ENCODE data around the gene DBNDD2. TPM values are rescaled to one million over a fixed set of nuclear protein-coding genes. Genes with fewer than 3 reads are reported as not detected.

Gene DBNDD2
- total RNA-seq, 1 experiment from 2014 or later: 16.8 TPM

DNA sequence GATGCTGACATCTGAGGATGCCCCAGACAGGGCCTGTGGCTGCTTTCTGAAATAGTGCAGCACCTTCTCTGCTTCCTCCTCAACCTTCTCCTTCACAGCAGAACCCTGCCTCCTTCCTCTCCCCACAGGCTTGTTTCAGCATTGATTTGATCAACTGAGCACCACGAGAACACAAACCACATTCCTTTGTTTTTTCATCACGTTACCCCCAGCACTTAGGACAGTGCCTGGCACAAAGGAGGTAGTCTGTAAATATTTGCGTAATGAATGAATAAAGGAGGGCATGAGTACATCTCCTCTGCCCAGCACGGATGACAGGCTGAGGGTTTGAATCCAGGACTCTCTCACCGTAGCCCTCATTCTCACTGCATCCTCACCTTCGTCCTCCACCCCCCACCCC lies 40.2 kb downstream of the DBNDD2 start:
- no peak for DNase-seq (ENCODE audit: low read depth)

DNA sequence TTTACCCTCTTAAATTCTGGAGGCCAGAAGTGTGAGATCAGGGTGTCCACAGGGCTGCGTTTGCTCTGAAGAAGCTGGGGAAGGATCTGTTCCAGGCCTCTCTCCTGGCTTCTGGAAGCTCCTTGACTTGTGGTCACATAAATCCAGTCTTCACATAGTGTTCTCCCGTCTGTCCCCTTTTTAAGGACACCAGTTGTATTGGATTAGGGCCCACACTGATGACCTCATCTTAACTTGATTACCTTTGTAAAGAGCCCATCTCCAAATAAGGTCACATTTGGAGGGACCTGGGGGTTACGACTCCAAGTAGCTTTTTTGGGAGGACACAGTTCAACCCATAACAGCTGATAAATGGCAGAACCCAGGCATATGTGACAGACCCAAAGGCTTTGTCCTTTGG lies 41.4 kb downstream of the DBNDD2 start:
- no peak for DNase-seq (ENCODE audit: low read depth)

DNA sequence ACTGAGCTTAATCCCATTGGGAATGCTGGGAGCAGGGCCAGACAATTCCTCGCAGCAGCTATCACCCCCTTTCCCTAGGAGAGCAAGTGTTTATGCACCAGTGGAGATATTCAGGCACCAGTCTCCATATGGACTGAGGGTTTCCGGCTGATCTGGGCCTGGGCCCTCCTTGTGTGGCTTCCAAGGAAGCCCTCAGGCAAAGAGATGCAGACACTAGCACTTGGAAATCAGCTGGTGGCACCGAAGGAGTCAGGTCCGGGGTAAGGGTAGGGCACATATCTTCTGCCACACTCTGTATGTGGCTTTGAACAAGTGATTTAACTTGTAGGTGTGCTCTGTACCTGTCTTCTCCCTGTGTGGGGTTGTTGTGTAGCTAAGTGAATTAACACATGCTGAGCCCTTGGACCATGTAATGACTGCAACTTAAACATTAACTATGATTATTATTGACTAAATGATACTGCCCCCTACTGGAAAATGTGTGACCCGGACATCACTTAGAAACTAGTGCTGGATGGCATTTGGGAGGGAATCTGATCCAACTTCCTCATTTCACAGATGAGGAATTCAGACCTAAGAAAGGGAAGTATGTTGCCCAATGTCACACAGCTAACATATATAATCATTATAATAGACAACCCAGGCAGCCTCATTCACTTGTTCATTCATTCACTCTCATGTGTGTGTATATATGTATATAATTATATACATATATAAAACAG lies 42.2 kb downstream of the DBNDD2 start:
- peak; percentile 48 for DNase-seq (ENCODE audit: low read depth)

DNA sequence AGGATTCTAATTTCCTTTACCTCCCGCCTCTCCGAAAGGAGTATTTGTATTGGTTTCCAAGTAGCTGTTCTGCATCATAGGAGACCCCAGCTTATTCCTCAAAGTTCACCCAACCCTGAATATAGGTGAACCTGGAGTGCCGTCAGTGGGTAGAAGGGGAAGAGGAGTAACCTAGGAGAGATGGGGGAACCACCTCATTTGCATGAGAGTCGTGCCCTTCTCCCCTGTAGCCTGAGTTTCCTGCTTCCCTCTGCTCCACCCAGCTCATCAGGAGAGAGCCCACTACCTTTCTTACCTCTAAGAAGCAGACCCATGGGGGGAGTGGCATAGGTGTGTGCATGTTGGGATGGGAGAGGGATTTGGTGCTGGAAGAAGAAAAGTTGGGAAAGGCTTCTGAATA lies 44.1 kb downstream of the DBNDD2 start:
- no peak for DNase-seq (ENCODE audit: low read depth)

DNA sequence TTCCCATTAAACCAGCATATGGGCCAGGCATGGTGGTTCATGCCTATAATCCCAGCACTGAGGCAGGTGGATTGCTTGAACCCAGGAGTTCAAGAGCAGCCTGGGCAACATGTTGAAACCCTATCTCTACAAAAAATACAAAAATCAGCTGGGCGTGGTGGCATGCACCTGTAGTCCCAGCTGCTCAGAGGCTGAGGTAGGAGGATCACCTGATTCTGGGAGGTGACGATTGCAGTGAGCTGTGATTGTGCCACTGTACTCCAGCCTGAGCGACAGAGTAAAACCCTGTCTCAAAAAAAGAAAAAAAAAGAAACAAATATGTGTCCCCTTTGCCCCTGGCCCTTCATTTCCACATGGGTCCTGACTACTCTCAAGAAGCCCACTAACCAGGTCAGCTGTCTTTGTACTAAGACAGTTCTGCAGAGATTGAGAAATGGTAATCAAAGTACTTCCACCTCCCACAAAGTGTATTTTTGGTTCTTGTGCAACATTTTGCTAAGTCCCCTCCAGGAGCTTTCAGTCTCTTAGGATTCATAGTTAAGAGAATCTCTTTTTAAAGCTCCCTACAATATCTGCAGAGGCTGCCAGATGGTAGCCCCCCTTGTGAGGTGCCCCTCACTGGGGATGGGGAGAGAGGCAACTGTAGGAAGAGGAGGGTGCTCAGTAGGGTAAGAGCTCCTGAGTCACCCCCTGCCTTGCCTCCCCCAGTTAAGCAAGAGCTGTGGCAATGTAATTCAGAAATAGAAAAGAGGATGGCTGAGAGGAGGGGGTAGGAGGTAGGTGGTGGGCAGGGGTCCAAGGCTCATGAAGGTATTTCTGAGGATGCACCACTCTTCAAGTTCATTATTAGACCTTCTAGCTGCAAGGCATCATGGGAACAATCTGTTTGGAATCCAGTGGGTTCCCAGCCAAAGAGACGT lies 44.9 kb downstream of the DBNDD2 start:
- DNase-seq (ENCODE audit: low read depth): no peak

DNA sequence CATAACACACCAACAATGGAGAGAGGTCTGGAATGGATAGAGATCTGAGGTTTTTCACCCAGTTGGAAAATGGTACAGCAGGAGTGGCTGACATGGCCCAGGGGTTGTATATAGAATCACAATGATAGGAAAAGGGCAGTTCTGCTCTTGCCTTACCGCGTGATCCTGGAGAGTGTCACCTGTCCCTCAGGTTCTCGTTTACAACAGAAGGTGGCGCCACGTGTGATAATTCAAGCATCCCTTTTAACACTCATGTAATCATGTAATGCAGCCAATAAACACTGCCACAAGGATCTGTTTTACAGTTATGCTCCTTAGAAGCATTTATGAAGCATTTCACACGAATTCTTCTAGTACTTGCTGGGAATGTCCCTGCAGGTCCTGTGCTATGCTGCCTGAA lies 48.5 kb downstream of the DBNDD2 start:
- peak; percentile 11 for DNase-seq (ENCODE audit: low read depth)

DNA sequence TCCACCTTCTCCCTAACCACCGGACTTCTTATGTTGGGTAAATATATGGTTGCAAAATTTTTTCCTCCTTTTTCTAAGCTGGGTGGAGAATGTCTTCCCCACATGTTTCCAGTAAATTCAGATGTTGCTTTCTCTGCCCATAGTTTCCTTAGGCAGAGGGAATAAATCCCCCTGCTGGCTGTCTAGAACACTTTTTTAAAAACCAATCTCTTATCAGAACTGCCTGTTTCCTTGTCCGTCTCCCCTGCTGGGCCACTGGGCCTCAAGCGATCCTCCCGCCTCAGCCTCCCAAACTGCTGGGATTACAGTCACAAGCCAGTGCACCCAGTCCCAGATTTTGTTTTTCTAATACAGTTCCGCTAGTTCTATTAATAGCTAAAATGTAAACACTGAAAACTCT lies 51.5 kb downstream of the DBNDD2 start:
- DNase-seq (ENCODE audit: low read depth): no peak

Small RNA genes lying within 50 kb of the gene (small RNA-seq; reads per million reads assigned to genes)
- not detected for gene MIR6812

Other genes starting within 250 kb of the DBNDD2 start
- gene PI3, start 233.4 kb upstream of the DBNDD2 start, total RNA-seq (2014; rRNA removed; shearing (Covaris generic)): not detected in 2 replicates
- gene SEMG1, start 201.3 kb upstream of the DBNDD2 start, total RNA-seq (2014; rRNA removed; shearing (Covaris generic)): not detected in 2 replicates
- gene SEMG2, start 186.9 kb upstream of the DBNDD2 start, total RNA-seq (2014; rRNA removed; shearing (Covaris generic)): not detected in 2 replicates
- not detected in 2 replicates for gene SLPI, start 153.7 kb upstream of the DBNDD2 start, total RNA-seq (2014; rRNA removed; shearing (Covaris generic))
- gene RBPJL, start 101.4 kb upstream of the DBNDD2 start, total RNA-seq (2014; rRNA removed; shearing (Covaris generic)): not detected in 2 replicates
- gene MATN4, start 100.0 kb upstream of the DBNDD2 start, total RNA-seq (2014; rRNA removed; shearing (Covaris generic)): 0.10 TPM in 1 of 2 replicates, not detected in the other
- gene SDC4, start 59.9 kb upstream of the DBNDD2 start, total RNA-seq (2014; rRNA removed; shearing (Covaris generic)): 47.8 and 53.4 TPM in 2 replicates
- gene SYS1, start 45.1 kb upstream of the DBNDD2 start, total RNA-seq (2014; rRNA removed; shearing (Covaris generic)): 16.2 and 28.9 TPM in 2 replicates
- gene TP53TG5, start 30.0 kb upstream of the DBNDD2 start, total RNA-seq (2014; rRNA removed; shearing (Covaris generic)): not detected in 2 replicates
- gene PIGT, start 7.9 kb downstream of the DBNDD2 start, total RNA-seq (2014; rRNA removed; shearing (Covaris generic)): 88.5 and 139 TPM in 2 replicates
- not detected in 2 replicates for gene WFDC2, start 61.5 kb downstream of the DBNDD2 start, total RNA-seq (2014; rRNA removed; shearing (Covaris generic))
- not detected in 2 replicates for gene SPINT3, start 107.3 kb downstream of the DBNDD2 start, total RNA-seq (2014; rRNA removed; shearing (Covaris generic))
- not detected in 2 replicates for gene WFDC6, start 131.2 kb downstream of the DBNDD2 start, total RNA-seq (2014; rRNA removed; shearing (Covaris generic))
- not detected in 2 replicates for gene EPPIN, start 139.1 kb downstream of the DBNDD2 start, total RNA-seq (2014; rRNA removed; shearing (Covaris generic))
- gene WFDC8, start 171.0 kb downstream of the DBNDD2 start, total RNA-seq (2014; rRNA removed; shearing (Covaris generic)): not detected in 2 replicates
- not detected in 2 replicates for gene WFDC10A, start 221.4 kb downstream of the DBNDD2 start, total RNA-seq (2014; rRNA removed; shearing (Covaris generic))
- not detected in 2 replicates for gene WFDC9, start 223.0 kb downstream of the DBNDD2 start, total RNA-seq (2014; rRNA removed; shearing (Covaris generic))

Data from HT1080 (cell line).